ENCODE measurements around the gene AKAP8L.

AKAP8L gene

GRCh38 chr19:15368798-15369593 lies 49.8 kb downstream of the AKAP8L start:
- no peak for DNase-seq
- Histone ChIP-seq H3K4me2 (ENCODE audit: insufficient read depth, low read length) (no peak overlapping the region), H3K9ac (ENCODE audit: low read depth, low read length) (no peak overlapping the region), H3K9me3 (ENCODE audit: insufficient read depth, low read length, severe bottlenecking) (no peaks in the 10 kb centered on the region), H3K79me2 (ENCODE audit: insufficient read depth, low read length) (peaks cover 43% of the 10 kb centered on the region), H3K36me3 (ENCODE audit: insufficient read depth, low read length) (peaks cover 97% of the 10 kb centered on the region), H3K27me3 (ENCODE audit: insufficient read depth, low read length, poor library complexity) (no peaks in the 10 kb centered on the region), H2AFZ (ENCODE audit: low read depth, low read length) (no peak overlapping the region), H3K4me1 (ENCODE audit: insufficient read depth, low read length) (no peaks in the 10 kb centered on the region), H3K27ac (ENCODE audit: low read length) (no peak overlapping the region), H4K20me1 (ENCODE audit: insufficient read depth, low read length) (peaks cover 57% of the 10 kb centered on the region), H3K4me3 (ENCODE audit: low read depth in 1 of 2, low read length in 2 of 2) (no peak overlapping the region)
- TF ChIP-seq EZH2 (IDR thresholded peaks at IDR 0.05; ENCODE audit: borderline replicate concordance, low read depth, low read length, severe bottlenecking), result no peak
- TF ChIP-seq CTCF (IDR thresholded peaks at IDR 0.05; ENCODE audit: borderline replicate concordance, extremely low read depth, low read length, poor library complexity, severe bottlenecking), result no peak
- no peak for ATAC-seq (ENCODE audit: insufficient read depth, low read depth)

DNA sequence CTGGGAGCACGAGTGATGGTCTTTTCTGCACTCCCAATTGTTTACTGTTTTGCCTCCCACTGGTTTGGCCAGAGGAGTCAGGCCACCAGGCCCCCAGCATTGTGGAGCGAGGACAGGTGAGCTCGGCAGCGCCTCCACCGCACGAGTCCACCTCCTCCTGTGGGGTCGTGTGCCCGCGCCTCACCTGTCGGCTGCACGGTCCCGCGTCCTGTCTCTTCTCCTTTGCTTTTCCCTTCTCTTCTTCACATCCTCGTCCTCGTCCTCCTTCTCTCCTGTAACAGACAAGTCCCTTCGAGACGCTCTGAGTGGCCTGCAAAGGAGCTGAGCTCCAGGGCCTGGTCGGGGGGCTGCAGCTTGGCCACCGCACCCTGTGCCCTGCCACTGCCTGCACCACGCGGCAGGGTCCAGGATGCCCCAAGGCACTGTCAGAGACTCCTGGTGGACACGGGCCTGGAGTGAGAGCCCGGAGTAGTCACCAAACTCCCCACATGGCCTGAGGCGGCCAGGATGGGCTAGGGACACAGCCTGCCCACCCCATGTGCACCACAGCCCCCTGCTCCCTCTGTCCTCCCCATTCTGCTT lies 50.6 kb downstream of the AKAP8L start:
- peaks cover 48% of the 10 kb centered on the region for H4K20me1 ChIP-seq (ENCODE audit: insufficient read depth, low read length)

GRCh38 chr19:15367439-15367838 lies 51.3 kb downstream of the AKAP8L start:
- no peak overlapping the region for H3K4me2 ChIP-seq (ENCODE audit: insufficient read depth, low read length)

More for the DNA sequence above, 50.6 kb downstream of the AKAP8L start:
- H3K4me3 ChIP-seq (ENCODE audit: low read depth in 1 of 2, low read length in 2 of 2), result no peak overlapping the region
- H3K4me1 ChIP-seq (ENCODE audit: insufficient read depth, low read length), result no peaks in the 10 kb centered on the region
- H3K36me3 ChIP-seq (ENCODE audit: insufficient read depth, low read length), result peaks cover 88% of the 10 kb centered on the region
- no peak for TF ChIP-seq EZH2 (IDR thresholded peaks at IDR 0.05; ENCODE audit: borderline replicate concordance, low read depth, low read length, severe bottlenecking)
- no peak for TF ChIP-seq CTCF (IDR thresholded peaks at IDR 0.05; ENCODE audit: borderline replicate concordance, extremely low read depth, low read length, poor library complexity, severe bottlenecking)
- H3K9ac ChIP-seq (ENCODE audit: low read depth, low read length), result no peak overlapping the region
- no peak overlapping the region for H3K27ac ChIP-seq (ENCODE audit: low read length)
- no peak overlapping the region for H3K4me2 ChIP-seq (ENCODE audit: insufficient read depth, low read length)
- H3K27me3 ChIP-seq (ENCODE audit: insufficient read depth, low read length, poor library complexity), result no peaks in the 10 kb centered on the region
- ATAC-seq (ENCODE audit: insufficient read depth, low read depth) (no peak), DNase-seq (no peak)
- peaks cover 35% of the 10 kb centered on the region for H3K79me2 ChIP-seq (ENCODE audit: insufficient read depth, low read length)
- H2AFZ ChIP-seq (ENCODE audit: low read depth, low read length), result no peak overlapping the region
- H3K9me3 ChIP-seq (ENCODE audit: insufficient read depth, low read length, severe bottlenecking), result no peaks in the 10 kb centered on the region

More at GRCh38 chr19:15367439-15367838, 51.3 kb downstream of the AKAP8L start:
- Histone ChIP-seq H3K27ac (ENCODE audit: low read length) (no peak overlapping the region), H3K27me3 (ENCODE audit: insufficient read depth, low read length, poor library complexity) (no peaks in the 10 kb centered on the region), H3K4me3 (ENCODE audit: low read depth in 1 of 2, low read length in 2 of 2) (no peak overlapping the region), H3K4me1 (ENCODE audit: insufficient read depth, low read length) (no peaks in the 10 kb centered on the region), H4K20me1 (ENCODE audit: insufficient read depth, low read length) (peaks cover 41% of the 10 kb centered on the region), H3K9me3 (ENCODE audit: insufficient read depth, low read length, severe bottlenecking) (no peaks in the 10 kb centered on the region), H3K9ac (ENCODE audit: low read depth, low read length) (no peak overlapping the region), H2AFZ (ENCODE audit: low read depth, low read length) (no peak overlapping the region), H3K79me2 (ENCODE audit: insufficient read depth, low read length) (peaks cover 28% of the 10 kb centered on the region), H3K36me3 (ENCODE audit: insufficient read depth, low read length) (peaks cover 81% of the 10 kb centered on the region)
- no peak for DNase-seq
- no peak for TF ChIP-seq CTCF (IDR thresholded peaks at IDR 0.05; ENCODE audit: borderline replicate concordance, extremely low read depth, low read length, poor library complexity, severe bottlenecking)
- TF ChIP-seq EZH2 (IDR thresholded peaks at IDR 0.05; ENCODE audit: borderline replicate concordance, low read depth, low read length, severe bottlenecking), result no peak
- no peak for ATAC-seq (ENCODE audit: insufficient read depth, low read depth)
